Upper lobe of left lung (tissue), 4 donors: ENCODE measurements around the gene CBLB.

Experiments
- POLR2A ChIP-seq, 4 donors: fragments of 450-650 bp; IDR thresholded peaks; one replicate each; pipeline ENCODE4 v1.5.1; 2016 to 2017; ENCODE audit warnings: antibody characterized with exemption in 4 of 4, mild to moderate bottlenecking in 2 of 4
- POLR2AphosphoS5 ChIP-seq, 2 donors: sonication (generic); formaldehyde crosslinking; IDR thresholded peaks; one replicate each; pipeline ENCODE4 v1.5.1; 2017; ENCODE audit warnings: antibody characterized with exemption in 2 of 2
- TF ChIP-seq, protein P1 (sequence below), 6 experiments: fragments of 450-650 bp in 4 of 6; fragments of 200-600 bp in 2 of 6; sonication (generic) in 2 of 6; IDR thresholded peaks; one replicate each; pipeline ENCODE4 v1.5.1; 2016 to 2019; ENCODE audit warnings: antibody characterized with exemption in 6 of 6

DNA sequence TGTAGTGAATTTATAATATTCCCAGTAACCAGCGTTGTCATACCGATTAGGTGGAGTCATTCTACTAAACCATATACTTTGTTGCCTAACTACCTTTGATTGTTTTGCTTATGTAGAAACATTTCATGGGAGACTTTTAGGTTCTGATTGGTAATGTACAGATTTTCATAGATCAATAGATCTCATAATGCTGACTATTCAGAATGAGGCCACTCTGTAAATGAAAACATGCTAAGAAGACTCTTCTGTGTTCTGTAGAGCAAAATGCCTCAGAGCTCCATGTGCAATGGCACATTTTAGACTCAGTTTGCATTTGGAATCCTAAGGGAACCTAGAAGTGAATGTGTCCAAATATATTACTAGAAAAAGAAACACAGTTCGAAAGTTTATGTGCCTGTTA, 20.0 kb downstream of the CBLB start:
- TF ChIP-seq POLR2AphosphoS5 (IDR thresholded peaks at IDR 0.05) = no peak
- TF ChIP-seq, protein P1, sequence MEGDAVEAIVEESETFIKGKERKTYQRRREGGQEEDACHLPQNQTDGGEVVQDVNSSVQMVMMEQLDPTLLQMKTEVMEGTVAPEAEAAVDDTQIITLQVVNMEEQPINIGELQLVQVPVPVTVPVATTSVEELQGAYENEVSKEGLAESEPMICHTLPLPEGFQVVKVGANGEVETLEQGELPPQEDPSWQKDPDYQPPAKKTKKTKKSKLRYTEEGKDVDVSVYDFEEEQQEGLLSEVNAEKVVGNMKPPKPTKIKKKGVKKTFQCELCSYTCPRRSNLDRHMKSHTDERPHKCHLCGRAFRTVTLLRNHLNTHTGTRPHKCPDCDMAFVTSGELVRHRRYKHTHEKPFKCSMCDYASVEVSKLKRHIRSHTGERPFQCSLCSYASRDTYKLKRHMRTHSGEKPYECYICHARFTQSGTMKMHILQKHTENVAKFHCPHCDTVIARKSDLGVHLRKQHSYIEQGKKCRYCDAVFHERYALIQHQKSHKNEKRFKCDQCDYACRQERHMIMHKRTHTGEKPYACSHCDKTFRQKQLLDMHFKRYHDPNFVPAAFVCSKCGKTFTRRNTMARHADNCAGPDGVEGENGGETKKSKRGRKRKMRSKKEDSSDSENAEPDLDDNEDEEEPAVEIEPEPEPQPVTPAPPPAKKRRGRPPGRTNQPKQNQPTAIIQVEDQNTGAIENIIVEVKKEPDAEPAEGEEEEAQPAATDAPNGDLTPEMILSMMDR (IDR thresholded peaks at IDR 0.05) = no peak
- TF ChIP-seq POLR2A (IDR thresholded peaks at IDR 0.05) = no peak
